C4-2B (cell line): ENCODE measurements around the gene HTR4.

Experiments used
- H3K27ac ChIP-seq: fragments of 450-650 bp; 2 replicates; pipeline ENCODE4 v1.5.1; 2017
- ZFX ChIP-seq: fragments of 450-650 bp; IDR thresholded peaks from 2 replicates; pipeline ENCODE4 v1.6.1; 2017
- TF ChIP-seq, protein P1 (sequence below): fragments of 450-650 bp; conservative IDR thresholded peaks from 2 replicates; pipeline ENCODE4 v1.5.1; 2017; ENCODE audit warnings: mild to moderate bottlenecking

HTR4 gene

DNA sequence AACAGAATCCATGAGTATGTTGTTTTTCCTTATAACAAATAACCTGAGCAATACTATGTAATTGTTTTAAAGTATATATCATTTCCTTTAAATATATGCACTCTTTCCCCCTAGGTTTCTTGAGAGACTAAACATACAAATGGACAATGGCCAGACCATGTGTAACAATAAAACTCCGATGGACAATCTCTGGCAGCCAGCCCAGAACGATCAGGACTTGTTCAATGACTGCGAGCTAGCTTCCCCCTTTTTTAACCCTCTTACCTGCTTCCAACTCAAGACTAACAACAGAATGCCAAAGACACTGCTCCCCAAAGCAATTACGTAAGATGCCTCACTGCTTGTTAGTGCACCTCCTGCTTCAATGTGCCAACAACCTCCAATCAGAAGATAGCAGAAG is 94.9 kb downstream of the HTR4 start:
- no peak overlapping the region for H3K27ac ChIP-seq
- TF ChIP-seq, protein P1, sequence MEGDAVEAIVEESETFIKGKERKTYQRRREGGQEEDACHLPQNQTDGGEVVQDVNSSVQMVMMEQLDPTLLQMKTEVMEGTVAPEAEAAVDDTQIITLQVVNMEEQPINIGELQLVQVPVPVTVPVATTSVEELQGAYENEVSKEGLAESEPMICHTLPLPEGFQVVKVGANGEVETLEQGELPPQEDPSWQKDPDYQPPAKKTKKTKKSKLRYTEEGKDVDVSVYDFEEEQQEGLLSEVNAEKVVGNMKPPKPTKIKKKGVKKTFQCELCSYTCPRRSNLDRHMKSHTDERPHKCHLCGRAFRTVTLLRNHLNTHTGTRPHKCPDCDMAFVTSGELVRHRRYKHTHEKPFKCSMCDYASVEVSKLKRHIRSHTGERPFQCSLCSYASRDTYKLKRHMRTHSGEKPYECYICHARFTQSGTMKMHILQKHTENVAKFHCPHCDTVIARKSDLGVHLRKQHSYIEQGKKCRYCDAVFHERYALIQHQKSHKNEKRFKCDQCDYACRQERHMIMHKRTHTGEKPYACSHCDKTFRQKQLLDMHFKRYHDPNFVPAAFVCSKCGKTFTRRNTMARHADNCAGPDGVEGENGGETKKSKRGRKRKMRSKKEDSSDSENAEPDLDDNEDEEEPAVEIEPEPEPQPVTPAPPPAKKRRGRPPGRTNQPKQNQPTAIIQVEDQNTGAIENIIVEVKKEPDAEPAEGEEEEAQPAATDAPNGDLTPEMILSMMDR = no peak
- no peak for TF ChIP-seq ZFX

DNA sequence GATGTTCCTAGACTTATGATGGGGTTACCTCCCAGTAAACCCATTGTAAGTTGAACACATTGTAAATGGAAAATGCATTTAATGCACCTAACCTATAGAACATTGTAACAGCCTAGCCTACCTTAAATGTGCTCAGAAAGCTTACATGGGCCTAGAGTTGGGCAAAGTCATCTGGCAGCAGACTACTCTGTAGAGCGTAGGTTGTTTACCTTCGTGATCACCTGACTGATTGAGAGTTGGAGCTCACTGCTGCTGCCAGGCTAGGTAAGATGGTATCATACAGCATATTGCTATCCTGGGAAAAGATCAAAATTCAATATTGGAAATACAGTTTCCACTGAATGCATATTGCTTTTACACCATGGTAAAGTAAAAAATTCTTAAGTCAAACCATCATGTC is 95.4 kb downstream of the HTR4 start:
- H3K27ac ChIP-seq = no peak overlapping the region
- no peak for TF ChIP-seq ZFX
- TF ChIP-seq, protein P1 = no peak

DNA sequence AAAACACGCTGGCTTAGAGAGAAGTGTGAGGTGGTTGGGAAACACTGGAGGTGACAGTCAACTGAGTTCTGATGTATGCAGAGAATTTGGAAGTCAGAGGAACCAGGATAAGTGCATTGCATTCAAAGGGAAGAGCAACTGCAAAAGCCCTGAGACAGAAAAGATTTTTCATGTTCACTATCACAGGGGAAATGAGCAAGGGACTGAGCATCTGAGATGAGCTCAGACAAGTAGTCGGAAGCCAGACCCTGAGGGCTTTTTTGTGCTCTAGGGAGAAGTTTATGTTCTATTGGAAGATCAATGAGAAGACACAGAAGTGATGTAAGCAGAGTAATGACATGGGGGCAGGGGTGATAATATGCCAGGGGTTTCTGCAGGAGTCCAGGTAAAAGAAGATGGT is 97.5 kb downstream of the HTR4 start:
- H3K27ac ChIP-seq = no peak overlapping the region
- no peak for TF ChIP-seq ZFX
- TF ChIP-seq, protein P1 = no peak

DNA sequence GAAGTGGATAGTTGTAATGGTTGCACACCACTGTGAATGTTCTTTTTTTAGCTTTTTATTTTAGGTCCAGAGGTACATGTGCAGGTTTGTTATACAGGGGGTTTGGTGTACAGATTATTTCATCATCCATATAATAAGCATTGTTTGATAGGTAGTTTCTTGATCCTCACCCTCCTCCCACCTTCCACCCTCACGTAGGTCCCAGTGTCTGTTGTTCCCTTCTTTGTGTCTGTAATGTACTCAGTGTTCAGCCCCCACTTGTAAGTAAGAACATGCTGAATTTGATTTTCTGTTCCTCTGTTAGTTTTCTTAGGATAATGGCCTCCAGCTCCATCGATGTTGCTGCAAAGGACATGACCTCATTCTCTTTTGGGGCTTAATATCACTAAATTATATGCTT is 99.7 kb downstream of the HTR4 start:
- TF ChIP-seq, protein P1 = no peak
- no peak for TF ChIP-seq ZFX

GRCh38 chr5:148543727-148544126 is 110.6 kb downstream of the HTR4 start:
- no peak overlapping the region for H3K27ac ChIP-seq
- no peak for TF ChIP-seq ZFX
- TF ChIP-seq, protein P1 = no peak

More for the DNA sequence above, 99.7 kb downstream of the HTR4 start:
- H3K27ac ChIP-seq = no peak overlapping the region

DNA sequence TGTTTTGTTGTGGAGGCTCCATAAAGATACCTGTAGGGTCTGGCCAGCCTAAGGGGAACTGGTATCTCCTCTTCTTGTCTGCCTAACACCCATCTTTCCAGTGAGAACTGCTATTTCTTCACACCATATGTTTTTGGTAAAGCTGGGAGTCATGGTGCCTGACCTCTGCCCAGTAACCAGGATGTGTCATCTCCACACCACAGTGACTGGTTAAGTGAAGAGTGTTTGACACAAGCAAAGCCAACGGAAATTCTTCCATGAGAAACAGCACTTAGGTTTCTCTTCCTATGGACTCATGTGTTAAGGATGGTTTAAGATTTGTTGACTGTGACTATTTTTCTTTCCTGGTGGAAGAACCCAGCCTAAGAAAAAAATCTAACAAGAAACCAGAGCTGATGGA is 111.5 kb downstream of the HTR4 start:
- TF ChIP-seq, protein P1 = no peak
- no peak for TF ChIP-seq ZFX
- H3K27ac ChIP-seq = no peak overlapping the region

- no peak overlapping the region for H3K27ac ChIP-seq
- TF ChIP-seq, protein P1 = no peak
- TF ChIP-seq ZFX = no peak
Measured at GRCh38 chr5:148541054-148541835, 113.1 kb downstream of the HTR4 start.
